Osteoblast (primary cell): ENCODE results near the gene TIMMDC1. TPM values are rescaled to one million over a fixed set of nuclear protein-coding genes. Genes with fewer than 3 reads are reported as not detected.
A peak's percentile ranks its signal among the peaks of the same experiment; 100 is the strongest.

ENCODE experiments used
- DNase-seq: peaks from one replicate; pipeline ENCODE4 v3.0.0; 2011; ENCODE audit warnings: low spot score, mixed read lengths; ENCODE audit not compliant: insufficient read length; ENCODE audit errors: missing footprints
- H2AFZ ChIP-seq: 2 replicates; pipeline ENCODE4 v1.6.0; 2011; ENCODE audit warnings: mild to moderate bottlenecking, low read length
- H3K27ac ChIP-seq: 2 replicates; pipeline ENCODE4 v1.5.1; 2011; ENCODE audit warnings: mild to moderate bottlenecking, low read depth, low read length, moderate library complexity
- H3K27me3 ChIP-seq: 2 replicates; pipeline ENCODE4 v1.6.0; 2012; ENCODE audit warnings: mild to moderate bottlenecking, control low read depth, inconsistent platforms, low read length, moderate library complexity; ENCODE audit not compliant: insufficient read depth
- H3K36me3 ChIP-seq: 2 replicates; pipeline ENCODE4 v1.5.1; 2011; ENCODE audit warnings: mild to moderate bottlenecking, low read length, control low read depth, moderate library complexity; ENCODE audit not compliant: insufficient read depth
- H3K4me1 ChIP-seq: 2 replicates; pipeline ENCODE4 v1.5.1; 2011; ENCODE audit warnings: mild to moderate bottlenecking, low read length, control low read depth, moderate library complexity; ENCODE audit not compliant: insufficient read depth
- H3K4me2 ChIP-seq: 2 replicates; pipeline ENCODE4 v1.6.0; 2011; ENCODE audit warnings: mild to moderate bottlenecking, low read length; ENCODE audit not compliant: insufficient read depth
- H3K4me3 ChIP-seq: fragments of 200-600 bp; sonication (generic); 3 replicates; pipeline ENCODE4 v1.5.1; 2012; ENCODE audit warnings: mild to moderate bottlenecking, low read length, inconsistent platforms; ENCODE audit not compliant: insufficient read depth
- H3K79me2 ChIP-seq: 2 replicates; pipeline ENCODE4 v1.6.0; 2012; ENCODE audit warnings: mild to moderate bottlenecking, low read length, control low read depth, inconsistent platforms; ENCODE audit not compliant: insufficient read depth
- H3K9me3 ChIP-seq: 2 replicates; pipeline ENCODE4 v1.5.1; 2011; ENCODE audit warnings: low read depth, low read length, control low read depth
- H4K20me1 ChIP-seq: 2 replicates; pipeline ENCODE4 v1.6.0; 2012; ENCODE audit warnings: mild to moderate bottlenecking, low read length, control low read depth; ENCODE audit not compliant: insufficient read depth
- CTCF ChIP-seq: IDR thresholded peaks from 2 replicates; pipeline ENCODE4 v1.5.1; 2011; ENCODE audit warnings: mild to moderate bottlenecking, low read depth, low read length, moderate library complexity; ENCODE audit errors: extremely low read depth
- total RNA-seq: library from RNA; depleted of rRNA; stranded (reverse); fragments of >200 nt; gene quantifications from 2 replicates; pipeline ENCODE4 v1.2.3, GENCODE V29; 2012

The TIMMDC1 gene
- total RNA-seq, 1 donor = 59.4 TPM

DNA sequence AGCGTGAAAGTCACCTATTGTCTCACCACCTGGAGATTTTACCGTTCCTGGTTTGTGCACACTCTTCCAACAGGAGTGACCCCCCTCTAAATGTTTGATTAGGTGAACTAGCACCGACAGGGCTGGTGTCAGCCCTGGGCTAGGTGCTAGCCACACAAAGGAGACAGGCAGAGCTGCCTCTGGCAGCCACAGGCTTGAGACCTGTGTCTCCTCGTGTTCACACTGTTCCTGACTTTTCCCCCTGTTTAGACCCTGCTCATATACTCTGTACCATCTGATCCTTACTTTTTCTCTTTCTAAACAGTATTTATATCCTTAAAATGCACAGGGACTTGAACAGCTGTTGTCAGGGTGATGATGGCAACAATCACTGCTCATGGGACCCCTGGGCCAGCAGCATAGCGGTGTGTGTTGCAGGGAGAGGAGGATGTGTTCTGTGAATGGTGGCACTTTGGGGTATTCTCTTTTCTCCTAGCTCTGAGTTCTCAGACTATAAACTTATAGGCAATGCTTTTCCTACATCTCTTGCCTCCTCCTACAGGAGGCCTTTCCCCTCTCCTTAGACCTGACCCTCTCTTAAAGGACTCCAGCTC is 55.6 kb downstream of the TIMMDC1 start:
- H4K20me1 ChIP-seq = no peaks in the 10 kb centered on the region
- TF ChIP-seq CTCF = no peak
- no peaks in the 10 kb centered on the region for H3K4me1 ChIP-seq
- no peak overlapping the region for H3K4me2 ChIP-seq
- H3K36me3 ChIP-seq = no peaks in the 10 kb centered on the region
- H2AFZ ChIP-seq = no peak overlapping the region
- H3K27ac ChIP-seq = no peak overlapping the region
- H3K79me2 ChIP-seq = no peaks in the 10 kb centered on the region
- no peaks in the 10 kb centered on the region for H3K9me3 ChIP-seq
- H3K4me3 ChIP-seq = no peak overlapping the region
- H3K27me3 ChIP-seq = peaks cover 6% of the 10 kb centered on the region
- DNase-seq = no peak

GRCh38 chr3:119555309-119555735 is 57.0 kb downstream of the TIMMDC1 start:
- peaks cover 6% of the 10 kb centered on the region for H3K27me3 ChIP-seq
- H3K4me2 ChIP-seq = no peak overlapping the region
- TF ChIP-seq CTCF = no peak
- H3K27ac ChIP-seq = no peak overlapping the region
- no peaks in the 10 kb centered on the region for H4K20me1 ChIP-seq
- no peaks in the 10 kb centered on the region for H3K79me2 ChIP-seq
- H3K4me3 ChIP-seq = no peak overlapping the region
- no peaks in the 10 kb centered on the region for H3K4me1 ChIP-seq
- H3K36me3 ChIP-seq = no peaks in the 10 kb centered on the region
- no peaks in the 10 kb centered on the region for H3K9me3 ChIP-seq
- peak; percentile 3 for DNase-seq
- H2AFZ ChIP-seq = no peak overlapping the region

GRCh38 chr3:119555929-119556328 is 57.6 kb downstream of the TIMMDC1 start:
- H3K36me3 ChIP-seq = no peaks in the 10 kb centered on the region
- no peak for DNase-seq
- H3K27ac ChIP-seq = no peak overlapping the region
- no peak for TF ChIP-seq CTCF
- H3K9me3 ChIP-seq = no peaks in the 10 kb centered on the region
- no peak overlapping the region for H2AFZ ChIP-seq
- H3K4me2 ChIP-seq = no peak overlapping the region
- H3K4me3 ChIP-seq = no peak overlapping the region
- no peaks in the 10 kb centered on the region for H4K20me1 ChIP-seq
- H3K27me3 ChIP-seq = peaks cover 6% of the 10 kb centered on the region
- H3K79me2 ChIP-seq = no peaks in the 10 kb centered on the region
- H3K4me1 ChIP-seq = no peaks in the 10 kb centered on the region

GRCh38 chr3:119557192-119557876 is 59.0 kb downstream of the TIMMDC1 start:
- H3K27me3 ChIP-seq = peaks cover 6% of the 10 kb centered on the region
- no peak for TF ChIP-seq CTCF
- H3K79me2 ChIP-seq = no peaks in the 10 kb centered on the region
- H3K4me1 ChIP-seq = no peaks in the 10 kb centered on the region
- no peaks in the 10 kb centered on the region for H4K20me1 ChIP-seq
- H3K27ac ChIP-seq = no peak overlapping the region
- no peak for DNase-seq
- no peaks in the 10 kb centered on the region for H3K9me3 ChIP-seq
- no peaks in the 10 kb centered on the region for H3K36me3 ChIP-seq
- no peak overlapping the region for H2AFZ ChIP-seq
- no peak overlapping the region for H3K4me3 ChIP-seq
- H3K4me2 ChIP-seq = no peak overlapping the region
